Measurements from ENCODE around the gene AHI1. TPM values are rescaled to one million over a fixed set of nuclear protein-coding genes. Genes with fewer than 3 reads are reported as not detected.
A peak's percentile ranks its signal among the peaks of the same experiment; 100 is the strongest.

Gene AHI1
- total RNA-seq, 5 donors from 2014 or later (not counting 1 experiment from before 2014, with no cell fraction given): 9.6 to 27.6 (median 15.8) TPM

GRCh38 chr6:135265278-135265677 is 232.3 kb downstream of the AHI1 start:
- peaks cover 0 to 3% of the 10 kb centered on the region in 2 experiments for H3K27me3 ChIP-seq (replicated peaks in 1 of 2; ENCODE audit: control insufficient read depth in 2 of 2, extremely low read depth in 1 of 2, insufficient read depth in 2 of 2, low read length in 1 of 2)
- ChIA-PET POLR2A (no interaction called here), CTCF (interaction anchor here in 1 of 2 donors (0.6 kb wide), 1 partner anchor 302 kb away, joined by 5 read pairs; no protein-coding TSS in a partner anchor)
- ATAC-seq (replicated peaks in 1 of 4) (no peak), DNase-seq (no peak)
- no peaks in the 10 kb centered on the region for H3K9me3 ChIP-seq
- H3K4me3 ChIP-seq (ENCODE audit: control insufficient read depth in 1 of 2, extremely low read depth in 1 of 2, low read length in 1 of 2): no peak overlapping the region
- H3K27ac ChIP-seq (ENCODE audit: low read length): no peak overlapping the region
- no peaks in the 10 kb centered on the region for H3K27me3 Mint-ChIP-seq
- H3K9me3 Mint-ChIP-seq: no peaks in the 10 kb centered on the region
- no peaks in the 10 kb centered on the region for H3K36me3 Mint-ChIP-seq
- no peak overlapping the region for H3K27ac Mint-ChIP-seq
- WGBS (ENCODE audit: insufficient coverage): no CpG with 5 or more reads among the region's 3 CpGs
- no peak overlapping the region for H3K4me3 Mint-ChIP-seq
- H3K4me1 ChIP-seq (ENCODE audit: control insufficient read depth in 1 of 2, extremely low read depth in 1 of 2, insufficient read depth in 2 of 2, low read length in 2 of 2): no peaks in the 10 kb centered on the region
- no peaks in the 10 kb centered on the region for H3K36me3 ChIP-seq (ENCODE audit: control insufficient read depth in 2 of 2, extremely low read depth in 1 of 2, insufficient read depth in 1 of 2, low read length in 1 of 2)
- peaks cover 0 to 9% (median 2%) of the 10 kb centered on the region in 3 donors for H3K4me1 Mint-ChIP-seq

- 86% methylated on average over 7 of the region's 15 CpGs for WGBS (ENCODE audit: insufficient coverage)
- H3K9me3 ChIP-seq: no peaks in the 10 kb centered on the region
- Mint-ChIP-seq H3K4me3 (no peak overlapping the region), H3K9me3 (no peaks in the 10 kb centered on the region), H3K27ac (no peak overlapping the region), H3K27me3 (no peaks in the 10 kb centered on the region), H3K4me1 (peaks cover 0 to 5% (median 2%) of the 10 kb centered on the region in 3 donors), H3K36me3 (no peaks in the 10 kb centered on the region)
- no peak for ATAC-seq (replicated peaks in 1 of 4)
- no peak for DNase-seq
- H3K36me3 ChIP-seq (ENCODE audit: control insufficient read depth in 2 of 2, extremely low read depth in 1 of 2, insufficient read depth in 1 of 2, low read length in 1 of 2): no peaks in the 10 kb centered on the region
- CTCF ChIA-PET: no interaction called here
- peaks cover 0 to 3% of the 10 kb centered on the region in 2 experiments for H3K27me3 ChIP-seq (replicated peaks in 1 of 2; ENCODE audit: control insufficient read depth in 2 of 2, extremely low read depth in 1 of 2, insufficient read depth in 2 of 2, low read length in 1 of 2)
- no peak overlapping the region for H3K4me3 ChIP-seq (ENCODE audit: control insufficient read depth in 1 of 2, extremely low read depth in 1 of 2, low read length in 1 of 2)
- H3K4me1 ChIP-seq (ENCODE audit: control insufficient read depth in 1 of 2, extremely low read depth in 1 of 2, insufficient read depth in 2 of 2, low read length in 2 of 2): no peaks in the 10 kb centered on the region
- no peak overlapping the region for H3K27ac ChIP-seq (ENCODE audit: low read length)
- POLR2A ChIA-PET: interaction anchor here in 1 of 2 donors (0.6 kb wide), 1 partner anchor 249 kb away, joined by 3 read pairs; no protein-coding TSS in a partner anchor
These were observed 235.4 kb downstream of the AHI1 start for GRCh38 chr6:135261872-135262725.

- peaks cover 0 to 3% of the 10 kb centered on the region in 2 experiments for H3K27me3 ChIP-seq (replicated peaks in 1 of 2; ENCODE audit: control insufficient read depth in 2 of 2, extremely low read depth in 1 of 2, insufficient read depth in 2 of 2, low read length in 1 of 2)
- Mint-ChIP-seq H3K4me1 (peaks cover 0 to 2% (median 0%) of the 10 kb centered on the region in 3 donors), H3K4me3 (no peak overlapping the region), H3K27ac (no peak overlapping the region), H3K36me3 (no peaks in the 10 kb centered on the region), H3K27me3 (peaks cover 0 to 3% of the 10 kb centered on the region in 2 donors), H3K9me3 (no peaks in the 10 kb centered on the region)
- ATAC-seq (replicated peaks in 1 of 4) (no peak), DNase-seq (no peak)
- no peaks in the 10 kb centered on the region for H3K36me3 ChIP-seq (ENCODE audit: control insufficient read depth in 2 of 2, extremely low read depth in 1 of 2, insufficient read depth in 1 of 2, low read length in 1 of 2)
- CTCF ChIA-PET: interaction anchor here in 1 of 2 donors (0.6 to 0.7 kb wide), 4 partner anchors 116 to 1498 kb away, joined by 3 to 5 read pairs (median 4); no protein-coding TSS in a partner anchor
- H3K27ac ChIP-seq (ENCODE audit: low read length): no peak overlapping the region
- H3K9me3 ChIP-seq: no peaks in the 10 kb centered on the region
- H3K4me1 ChIP-seq (ENCODE audit: control insufficient read depth in 1 of 2, extremely low read depth in 1 of 2, insufficient read depth in 2 of 2, low read length in 2 of 2): no peaks in the 10 kb centered on the region
- POLR2A ChIA-PET: interaction anchor here (0.6 to 0.7 kb wide), 3 partner anchors 30 to 225 kb away, joined by 4 to 5 read pairs (median 4); no protein-coding TSS in a partner anchor
- H3K4me3 ChIP-seq (ENCODE audit: control insufficient read depth in 1 of 2, extremely low read depth in 1 of 2, low read length in 1 of 2): no peak overlapping the region
- 100% methylated on average over 2 of the region's 4 CpGs for WGBS (ENCODE audit: insufficient coverage)
These were observed 236.9 kb downstream of the AHI1 start for GRCh38 chr6:135260612-135261011.

- ChIA-PET CTCF (no interaction called here), POLR2A (interaction anchor here in 1 of 2 donors (0.6 kb wide), 1 partner anchor 116 kb away, joined by 3 read pairs; no protein-coding TSS in a partner anchor)
- Histone ChIP-seq H3K36me3 (ENCODE audit: control insufficient read depth in 2 of 2, extremely low read depth in 1 of 2, insufficient read depth in 1 of 2, low read length in 1 of 2) (no peaks in the 10 kb centered on the region), H3K4me1 (ENCODE audit: control insufficient read depth in 1 of 2, extremely low read depth in 1 of 2, insufficient read depth in 2 of 2, low read length in 2 of 2) (no peaks in the 10 kb centered on the region), H3K9me3 (no peaks in the 10 kb centered on the region), H3K4me3 (ENCODE audit: control insufficient read depth in 1 of 2, extremely low read depth in 1 of 2, low read length in 1 of 2) (no peak overlapping the region), H3K27me3 (replicated peaks in 1 of 2; ENCODE audit: control insufficient read depth in 2 of 2, extremely low read depth in 1 of 2, insufficient read depth in 2 of 2, low read length in 1 of 2) (peaks cover 0 to 3% of the 10 kb centered on the region in 2 experiments), H3K27ac (ENCODE audit: low read length) (no peak overlapping the region)
- H3K4me3 Mint-ChIP-seq: no peak overlapping the region
- no peak for ATAC-seq (replicated peaks in 1 of 4)
- H3K27me3 Mint-ChIP-seq: peaks cover 0 to 3% of the 10 kb centered on the region in 2 donors
- DNase-seq: no peak
- no peaks in the 10 kb centered on the region for H3K36me3 Mint-ChIP-seq
- no peaks in the 10 kb centered on the region for H3K9me3 Mint-ChIP-seq
- H3K27ac Mint-ChIP-seq: no peak overlapping the region
- WGBS (ENCODE audit: insufficient coverage): 93% methylated on average over 3 of the region's 6 CpGs
- no peaks in the 10 kb centered on the region for H3K4me1 Mint-ChIP-seq
These were observed 238.6 kb downstream of the AHI1 start for GRCh38 chr6:135258970-135259369.

GRCh38 chr6:135257631-135258405 is 239.7 kb downstream of the AHI1 start:
- DNase-seq (peak in 1 of 35 experiments; percentile 20), ATAC-seq (replicated peaks in 1 of 4) (no peak)
- no peak overlapping the region for H3K27ac ChIP-seq (ENCODE audit: low read length)
- CTCF ChIA-PET: no interaction called here
- Mint-ChIP-seq H3K27me3 (peaks cover 0 to 3% of the 10 kb centered on the region in 2 donors), H3K27ac (no peak overlapping the region), H3K4me3 (no peak overlapping the region), H3K36me3 (no peaks in the 10 kb centered on the region), H3K9me3 (no peaks in the 10 kb centered on the region), H3K4me1 (no peaks in the 10 kb centered on the region)
- no peak overlapping the region for H3K4me3 ChIP-seq (ENCODE audit: control insufficient read depth in 1 of 2, extremely low read depth in 1 of 2, low read length in 1 of 2)
- WGBS (ENCODE audit: insufficient coverage): no CpG with 5 or more reads among the region's 2 CpGs
- H3K9me3 ChIP-seq: no peaks in the 10 kb centered on the region
- no peaks in the 10 kb centered on the region for H3K36me3 ChIP-seq (ENCODE audit: control insufficient read depth in 2 of 2, extremely low read depth in 1 of 2, insufficient read depth in 1 of 2, low read length in 1 of 2)
- H3K4me1 ChIP-seq (ENCODE audit: control insufficient read depth in 1 of 2, extremely low read depth in 1 of 2, insufficient read depth in 2 of 2, low read length in 2 of 2): no peaks in the 10 kb centered on the region
- peaks cover 0 to 3% of the 10 kb centered on the region in 2 experiments for H3K27me3 ChIP-seq (replicated peaks in 1 of 2; ENCODE audit: control insufficient read depth in 2 of 2, extremely low read depth in 1 of 2, insufficient read depth in 2 of 2, low read length in 1 of 2)
- POLR2A ChIA-PET: interaction anchor here in 1 of 2 donors (1.1 kb wide), 1 partner anchor 11 kb away, joined by 9 read pairs; no protein-coding TSS in a partner anchor

- H3K4me3 ChIP-seq (ENCODE audit: control insufficient read depth in 1 of 2, extremely low read depth in 1 of 2, low read length in 1 of 2): no peak overlapping the region
- Mint-ChIP-seq H3K9me3 (no peaks in the 10 kb centered on the region), H3K27me3 (peaks cover 0 to 3% of the 10 kb centered on the region in 2 donors), H3K4me3 (no peak overlapping the region), H3K36me3 (no peaks in the 10 kb centered on the region), H3K4me1 (no peaks in the 10 kb centered on the region), H3K27ac (no peak overlapping the region)
- ChIA-PET CTCF (no interaction called here), POLR2A (interaction anchor here in 1 of 2 donors (0.6 to 1.1 kb wide), 2 partner anchors 12 to 68 kb away, joined by 3 to 9 read pairs; no protein-coding TSS in a partner anchor)
- ATAC-seq (replicated peaks in 1 of 4) (no peak), DNase-seq (no peak)
- H3K9me3 ChIP-seq: no peaks in the 10 kb centered on the region
- peaks cover 0 to 3% of the 10 kb centered on the region in 2 experiments for H3K27me3 ChIP-seq (replicated peaks in 1 of 2; ENCODE audit: control insufficient read depth in 2 of 2, extremely low read depth in 1 of 2, insufficient read depth in 2 of 2, low read length in 1 of 2)
- H3K27ac ChIP-seq (ENCODE audit: low read length): no peak overlapping the region
- no peaks in the 10 kb centered on the region for H3K4me1 ChIP-seq (ENCODE audit: control insufficient read depth in 1 of 2, extremely low read depth in 1 of 2, insufficient read depth in 2 of 2, low read length in 2 of 2)
- H3K36me3 ChIP-seq (ENCODE audit: control insufficient read depth in 2 of 2, extremely low read depth in 1 of 2, insufficient read depth in 1 of 2, low read length in 1 of 2): no peaks in the 10 kb centered on the region
- 100% methylated on average over 1 of the region's 4 CpGs for whole genome bisulfite sequencing (ENCODE audit: insufficient coverage)
These were observed 240.7 kb downstream of the AHI1 start for GRCh38 chr6:135256866-135257265.
